Astrocyte of the spinal cord (primary cell): Measurements from ENCODE around the gene USE1.
A peak's percentile ranks its signal among the peaks of the same experiment; 100 is the strongest.

Experiments used
- DNase-seq: peaks from one replicate; pipeline ENCODE4 v3.0.0; 2011; ENCODE audit warnings: low read depth, low spot score
- H3K4me3 ChIP-seq: 2 replicates; pipeline ENCODE4 v1.5.1; 2011; ENCODE audit warnings: low read depth, mild to moderate bottlenecking, low read length, moderate library complexity
- in situ Hi-C: cut with HindIII; loops from 2 replicates; pipeline ENCODE4 v1.10.0; 2017; ENCODE audit warnings: low sequenced_read_pairs
- TF ChIP-seq, protein P1 (sequence below): IDR thresholded peaks from 2 replicates; pipeline ENCODE4 v1.5.1; 2012; ENCODE audit warnings: low read depth, mild to moderate bottlenecking, low read length, inconsistent platforms

Gene USE1

DNA sequence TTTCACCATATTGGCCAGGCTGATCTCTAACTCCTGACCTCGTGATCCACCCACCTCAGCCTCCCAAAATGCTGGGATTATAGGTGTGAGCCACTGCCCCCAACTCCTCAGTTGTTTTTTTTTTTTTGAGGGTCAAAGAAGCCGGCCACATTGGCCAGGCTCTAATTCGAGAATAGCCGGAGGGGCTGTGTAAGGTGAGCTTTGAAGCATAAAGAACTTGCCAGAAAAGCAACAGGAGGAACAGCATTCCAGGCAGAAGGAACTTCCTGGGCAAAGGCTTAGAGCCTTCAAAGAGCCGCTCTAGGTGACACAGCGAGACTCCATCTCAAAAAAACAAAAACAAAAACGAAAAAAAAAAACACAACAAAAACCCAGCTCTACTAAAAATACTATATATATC lies 50.9 kb downstream of the USE1 start:
- in situ Hi-C loops = no loop called here
- TF ChIP-seq, protein P1, sequence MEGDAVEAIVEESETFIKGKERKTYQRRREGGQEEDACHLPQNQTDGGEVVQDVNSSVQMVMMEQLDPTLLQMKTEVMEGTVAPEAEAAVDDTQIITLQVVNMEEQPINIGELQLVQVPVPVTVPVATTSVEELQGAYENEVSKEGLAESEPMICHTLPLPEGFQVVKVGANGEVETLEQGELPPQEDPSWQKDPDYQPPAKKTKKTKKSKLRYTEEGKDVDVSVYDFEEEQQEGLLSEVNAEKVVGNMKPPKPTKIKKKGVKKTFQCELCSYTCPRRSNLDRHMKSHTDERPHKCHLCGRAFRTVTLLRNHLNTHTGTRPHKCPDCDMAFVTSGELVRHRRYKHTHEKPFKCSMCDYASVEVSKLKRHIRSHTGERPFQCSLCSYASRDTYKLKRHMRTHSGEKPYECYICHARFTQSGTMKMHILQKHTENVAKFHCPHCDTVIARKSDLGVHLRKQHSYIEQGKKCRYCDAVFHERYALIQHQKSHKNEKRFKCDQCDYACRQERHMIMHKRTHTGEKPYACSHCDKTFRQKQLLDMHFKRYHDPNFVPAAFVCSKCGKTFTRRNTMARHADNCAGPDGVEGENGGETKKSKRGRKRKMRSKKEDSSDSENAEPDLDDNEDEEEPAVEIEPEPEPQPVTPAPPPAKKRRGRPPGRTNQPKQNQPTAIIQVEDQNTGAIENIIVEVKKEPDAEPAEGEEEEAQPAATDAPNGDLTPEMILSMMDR = no peak

DNA sequence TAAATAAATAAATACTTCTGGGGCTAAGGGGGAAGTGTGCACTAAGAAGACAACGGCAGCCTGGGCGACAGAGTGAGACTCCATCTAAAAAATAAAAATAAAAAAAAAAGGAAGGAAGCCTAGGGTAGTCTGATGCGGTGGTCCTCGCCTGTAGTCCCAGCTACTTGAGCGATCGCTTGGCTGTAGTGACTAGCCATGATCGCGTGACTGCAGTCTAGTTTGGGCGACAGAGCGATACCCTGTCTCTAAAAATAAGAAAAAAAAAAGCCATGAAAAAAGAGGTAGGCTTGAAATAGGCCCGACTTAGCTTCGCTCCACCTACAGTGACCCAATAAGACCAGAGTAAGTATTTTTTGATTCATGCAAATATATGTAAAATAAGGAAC lies 51.4 kb downstream of the USE1 start:
- TF ChIP-seq, protein P1 = no peak
- H3K4me3 ChIP-seq = no peak overlapping the region
- in situ Hi-C loops = no loop called here
- no peak for DNase-seq

More for the DNA sequence above, 50.9 kb downstream of the USE1 start:
- DNase-seq = no peak
- H3K4me3 ChIP-seq = no peak overlapping the region

DNA sequence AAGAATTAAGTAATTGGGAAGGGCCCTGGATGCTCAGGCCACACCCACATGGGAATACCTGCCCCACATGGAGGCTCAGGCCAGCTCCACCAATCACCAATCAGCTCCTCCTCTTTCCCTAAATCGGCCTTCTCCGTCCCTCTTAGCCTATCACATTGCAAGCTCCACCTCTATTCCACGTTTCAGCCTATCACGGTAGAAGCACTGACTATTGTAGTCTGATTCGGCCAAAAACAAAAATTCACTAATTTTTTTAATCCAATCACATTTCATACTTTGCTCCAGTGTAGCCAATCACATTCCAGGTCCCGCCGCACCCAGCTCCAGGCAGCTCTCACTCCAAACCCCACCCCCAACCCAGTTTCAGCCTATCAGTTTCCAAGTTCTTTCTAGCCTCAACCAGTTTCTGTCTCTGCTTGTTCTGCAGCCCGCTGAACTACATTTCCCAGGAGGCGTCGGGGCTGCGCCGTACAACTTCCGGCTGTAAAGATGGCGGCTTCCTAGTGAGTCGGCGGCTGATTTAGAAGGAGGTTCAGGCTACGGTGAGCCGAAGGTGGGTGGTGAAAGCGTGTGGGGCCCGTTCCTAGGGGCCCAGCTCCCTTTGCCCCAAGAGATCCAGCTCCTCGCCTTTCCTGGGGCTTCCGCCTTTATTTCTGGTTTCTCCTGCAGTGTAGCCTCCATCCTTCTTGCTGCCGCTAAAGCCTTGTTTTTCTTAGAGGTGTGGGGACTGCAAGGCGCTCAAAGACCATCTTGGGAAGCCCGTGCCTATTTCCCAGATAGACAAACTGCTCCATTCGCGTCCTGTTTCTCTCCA lies 52.0 kb downstream of the USE1 start, which contains the start of gene BABAM1:
Gene BABAM1, plus strand, starts transcription at position 469 of the 814 bp plus-strand sequence. CDS start 1,364 bp downstream, outside the sequence.
- TF ChIP-seq, protein P1 = no peak
- in situ Hi-C loops = no loop called here
- peak within 1 kb of the TSS; percentile 98 for H3K4me3 ChIP-seq
- DNase-seq = peak; percentile 99

DNA sequence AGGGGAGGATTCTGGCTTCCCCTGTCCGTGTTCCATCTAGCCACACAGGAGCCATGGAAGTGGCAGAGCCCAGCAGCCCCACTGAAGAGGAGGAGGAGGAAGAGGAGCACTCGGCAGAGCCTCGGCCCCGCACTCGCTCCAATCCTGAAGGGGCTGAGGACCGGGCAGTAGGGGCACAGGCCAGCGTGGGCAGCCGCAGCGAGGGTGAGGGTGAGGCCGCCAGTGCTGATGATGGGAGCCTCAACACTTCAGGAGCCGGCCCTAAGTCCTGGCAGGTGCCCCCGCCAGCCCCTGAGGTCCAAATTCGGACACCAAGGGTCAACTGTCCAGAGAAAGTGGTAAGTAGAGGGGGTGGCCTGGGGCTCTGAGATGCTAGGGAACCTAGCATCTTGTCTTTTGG lies 53.6 kb downstream of the USE1 start:
- H3K4me3 ChIP-seq = no peak overlapping the region
- DNase-seq = no peak
- TF ChIP-seq, protein P1 = no peak
- in situ Hi-C loops = no loop called here
